SK-N-MC (cell line): ENCODE results near the gene CADPS.

Experiments used
- EZH2 ChIP-seq: fragments of 200-600 bp; sonication (generic); IDR thresholded peaks from one replicate; pipeline ENCODE4 v1.6.1; 2017; ENCODE audit warnings: antibody characterized with exemption
- POLR2AphosphoS5 ChIP-seq: IDR thresholded peaks from 2 replicates; pipeline ENCODE4 v1.6.1; 2012; ENCODE audit warnings: mild to moderate bottlenecking, low read depth, low read length, borderline replicate concordance

- no peak for TF ChIP-seq EZH2
- no peak for TF ChIP-seq POLR2AphosphoS5
Measured at GRCh38 chr3:62570888-62571287, 304.3 kb downstream of the CADPS start.
